OCI-LY1 (cell line): ENCODE results near the gene TTLL10.

ENCODE experiments used
- H2AFZ ChIP-seq: fragments of 200-600 bp; sonication (generic), shearing (Covaris generic); 2 replicates; pipeline ENCODE4 v1.6.0; 2014; ENCODE audit warnings: antibody characterized with exemption, mild to moderate bottlenecking, low read length
- H3F3A ChIP-seq: fragments of 200-600 bp; sonication (generic), shearing (Covaris generic); 2 replicates; pipeline ENCODE4 v1.6.0; 2014; ENCODE audit warnings: mild to moderate bottlenecking, antibody characterized with exemption, low read length, moderate library complexity; ENCODE audit not compliant: insufficient read depth
- H3K27ac ChIP-seq: fragments of 200-600 bp; sonication (generic); 2 replicates; pipeline ENCODE4 v1.5.1; 2014; ENCODE audit warnings: low read length, mixed run types, mild to moderate bottlenecking, low read depth; ENCODE audit not compliant: poor library complexity, severe bottlenecking
- H3K27me3 ChIP-seq: fragments of 200-600 bp; sonication (generic); 2 replicates; pipeline ENCODE4 v1.6.0; 2014; ENCODE audit warnings: antibody characterized with exemption, mild to moderate bottlenecking, low read length, moderate library complexity; ENCODE audit not compliant: insufficient read depth
- H3K36me3 ChIP-seq: fragments of 200-600 bp; sonication (generic); 2 replicates; pipeline ENCODE4 v1.6.1; 2014; ENCODE audit warnings: mild to moderate bottlenecking, antibody characterized with exemption, low read length, moderate library complexity, mixed read lengths; ENCODE audit not compliant: insufficient read depth
- H3K4me1 ChIP-seq: fragments of 200-600 bp; sonication (generic); 2 replicates; pipeline ENCODE4 v1.5.1; 2014; ENCODE audit warnings: mild to moderate bottlenecking, low read length, moderate library complexity; ENCODE audit not compliant: insufficient read depth, severe bottlenecking
- H3K4me2 ChIP-seq: fragments of 200-600 bp; sonication (generic), shearing (Covaris generic); 2 replicates; pipeline ENCODE4 v1.6.1; 2014; ENCODE audit warnings: low read length
- H3K4me3 ChIP-seq: fragments of 200-600 bp; sonication (generic); 2 replicates; pipeline ENCODE4 v1.5.1; 2014; ENCODE audit warnings: low read length, low read depth, mild to moderate bottlenecking, mixed read lengths; ENCODE audit not compliant: poor library complexity, severe bottlenecking
- H3K79me2 ChIP-seq: fragments of 200-600 bp; shearing (Covaris generic); 2 replicates; pipeline ENCODE4 v1.6.1; 2016; ENCODE audit warnings: mixed run types, low read length, mixed read lengths; ENCODE audit not compliant: insufficient read depth
- H3K9ac ChIP-seq: fragments of 200-600 bp; sonication (generic), shearing (Covaris generic); 2 replicates; pipeline ENCODE4 v1.6.1; 2014; ENCODE audit warnings: mild to moderate bottlenecking, low read length, mixed read lengths
- H3K9me2 ChIP-seq: fragments of 200-600 bp; sonication (generic), shearing (Covaris generic); 2 replicates; pipeline ENCODE4 v1.6.1; 2014; ENCODE audit warnings: low read depth, mild to moderate bottlenecking, low read length, mixed read lengths
- H3K9me3 ChIP-seq: fragments of 200-600 bp; shearing (Covaris generic); 2 replicates; pipeline ENCODE4 v1.6.1; 2014; ENCODE audit warnings: low read length, mixed read lengths
- H4K20me1 ChIP-seq: fragments of 200-600 bp; sonication (generic), shearing (Covaris generic); 2 replicates; pipeline ENCODE4 v1.6.0; 2016; ENCODE audit warnings: mild to moderate bottlenecking, low read length; ENCODE audit not compliant: insufficient read depth
- CTCF ChIP-seq: fragments of 200-600 bp; sonication (generic), shearing (Covaris generic); IDR thresholded peaks from 2 replicates; pipeline ENCODE4 v1.5.1; 2017; ENCODE audit warnings: mild to moderate bottlenecking, antibody characterized with exemption, low read length, moderate library complexity, mixed read lengths
- EZH2 ChIP-seq: fragments of 200-600 bp; sonication (generic), shearing (Covaris generic); IDR thresholded peaks from 2 replicates; pipeline ENCODE4 v1.8.0; 2017; ENCODE audit warnings: borderline replicate concordance, mixed run types, mild to moderate bottlenecking, antibody characterized with exemption, low read length, moderate library complexity, mixed read lengths

TTLL10 gene

GRCh38 chr1:1171161-1171545, 2.5 kb upstream of the TTLL10 start:
- Histone ChIP-seq H3K4me3 (no peak overlapping the region), H3K9ac (no peak overlapping the region), H2AFZ (no peak overlapping the region), H3K36me3 (no peaks in the 10 kb centered on the region), H3F3A (no peaks in the 10 kb centered on the region), H3K4me2 (no peak overlapping the region), H3K27me3 (no peaks in the 10 kb centered on the region; the same call in 1 of the 2 replicates), H3K79me2 (no peaks in the 10 kb centered on the region), H3K9me3 (no peaks in the 10 kb centered on the region), H3K27ac (no peak overlapping the region), H3K9me2 (no peaks in the 10 kb centered on the region), H4K20me1 (no peaks in the 10 kb centered on the region), H3K4me1 (no peaks in the 10 kb centered on the region)
- TF ChIP-seq CTCF = no peak
- no peak for TF ChIP-seq EZH2

GRCh38 chr1:1171546-1172340, 1.9 kb upstream of the TTLL10 start:
- Histone ChIP-seq H3K27ac (no peak overlapping the region), H3K9ac (no peak overlapping the region), H3F3A (no peaks in the 10 kb centered on the region), H3K9me3 (no peaks in the 10 kb centered on the region), H3K36me3 (no peaks in the 10 kb centered on the region), H3K4me2 (no peak overlapping the region), H2AFZ (no peak overlapping the region), H3K4me3 (no peak overlapping the region), H3K4me1 (no peaks in the 10 kb centered on the region), H4K20me1 (no peaks in the 10 kb centered on the region), H3K27me3 (no peaks in the 10 kb centered on the region; the same call in 1 of the 2 replicates), H3K79me2 (no peaks in the 10 kb centered on the region), H3K9me2 (no peaks in the 10 kb centered on the region)
- no peak for TF ChIP-seq CTCF
- TF ChIP-seq EZH2 = no peak

GRCh38 chr1:1173061-1173792, 453 bp upstream of the TTLL10 start:
- Histone ChIP-seq H3K36me3 (no peaks in the 10 kb centered on the region), H3K9ac (no peak overlapping the region), H3K27ac (no peak overlapping the region), H4K20me1 (no peaks in the 10 kb centered on the region), H3K79me2 (no peaks in the 10 kb centered on the region), H3K27me3 (no peaks in the 10 kb centered on the region; the same call in 1 of the 2 replicates), H3K9me2 (no peaks in the 10 kb centered on the region), H3F3A (no peaks in the 10 kb centered on the region), H3K4me2 (no peak overlapping the region), H2AFZ (no peak overlapping the region), H3K4me1 (no peaks in the 10 kb centered on the region), H3K4me3 (no peak overlapping the region), H3K9me3 (no peaks in the 10 kb centered on the region)
- TF ChIP-seq EZH2 (no peak), CTCF (no peak)
